ENCODE measurements around the gene TTLL7. TPM values are rescaled to one million over a fixed set of nuclear protein-coding genes. Genes with fewer than 3 reads are reported as not detected.

TTLL7 gene
- total RNA-seq, 4 donors from 2014 or later, result 8.4 to 21.6 (median 12.0) TPM

- no peaks in the 10 kb centered on the region for H3K36me3 ChIP-seq
- no peaks in the 10 kb centered on the region for H3K9me3 ChIP-seq
- no peak for DNase-seq (ENCODE audit: low spot score in 2 of 2)
- no peak for TF ChIP-seq CTCF (IDR thresholded peaks at IDR 0.05)
- no peak for TF ChIP-seq EP300 (IDR thresholded peaks at IDR 0.05)
- TF ChIP-seq POLR2A (IDR thresholded peaks at IDR 0.05), result no peak
- H3K4me1 ChIP-seq, result no peaks in the 10 kb centered on the region
- no peak overlapping the region for H3K4me3 ChIP-seq
- 89 to 90% methylated on average over 3 of the region's 3 CpGs for WGBS, 2 donors
- no peaks in the 10 kb centered on the region for H3K27me3 ChIP-seq
- no peak overlapping the region for H3K27ac ChIP-seq
Observed at GRCh38 chr1:83954166-83954823, 44.6 kb downstream of the TTLL7 start.

GRCh38 chr1:83950106-83950661, 48.7 kb downstream of the TTLL7 start:
- Histone ChIP-seq H3K27me3 (no peaks in the 10 kb centered on the region), H3K27ac (no peak overlapping the region), H3K4me1 (no peaks in the 10 kb centered on the region), H3K4me3 (no peak overlapping the region), H3K9me3 (no peaks in the 10 kb centered on the region), H3K36me3 (no peaks in the 10 kb centered on the region)
- 69 to 73% methylated on average over 7 of the region's 7 CpGs for WGBS, 2 donors
- TF ChIP-seq POLR2A (IDR thresholded peaks at IDR 0.05) (no peak), EP300 (IDR thresholded peaks at IDR 0.05) (no peak), CTCF (IDR thresholded peaks at IDR 0.05) (no peak)
- DNase-seq (ENCODE audit: low spot score in 2 of 2), result no peak

- Histone ChIP-seq H3K9me3 (peaks cover 0 to 7% (median 0%) of the 10 kb centered on the region in 4 donors), H3K36me3 (peaks cover 0 to 4% (median 0%) of the 10 kb centered on the region in 3 donors), H3K4me3 (no peak overlapping the region), H3K4me1 (no peaks in the 10 kb centered on the region), H3K27ac (no peak overlapping the region), H3K27me3 (no peaks in the 10 kb centered on the region)
- WGBS, 2 donors, result 83 to 87% methylated on average over 3 of the region's 3 CpGs
- TF ChIP-seq CTCF (IDR thresholded peaks at IDR 0.05), result no peak
- TF ChIP-seq EP300 (IDR thresholded peaks at IDR 0.05), result no peak
- TF ChIP-seq POLR2A (IDR thresholded peaks at IDR 0.05), result no peak
- no peak for DNase-seq (ENCODE audit: low spot score in 2 of 2)
Observed at GRCh38 chr1:83942914-83943313, 56.0 kb downstream of the TTLL7 start.

DNA sequence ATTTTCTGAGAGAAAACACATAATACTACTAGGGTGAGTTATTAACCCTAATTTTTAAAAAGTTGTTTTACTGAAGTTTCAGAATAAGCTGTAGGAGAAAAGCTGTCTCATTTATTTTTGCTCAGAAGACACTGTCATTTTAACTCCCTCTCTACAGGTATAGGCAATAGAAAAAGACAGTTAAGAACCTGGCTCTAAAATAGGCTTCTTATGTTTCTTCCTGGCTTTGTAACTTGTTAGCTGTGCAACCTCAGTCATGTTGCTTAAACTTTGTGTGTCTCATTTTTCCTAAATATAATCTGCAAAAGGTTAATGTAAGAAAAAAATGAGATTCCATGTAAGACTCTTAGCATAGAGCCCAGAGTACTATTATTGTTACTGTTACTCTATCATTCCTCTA, 64.4 kb downstream of the TTLL7 start:
- Histone ChIP-seq H3K27ac (no peak overlapping the region), H3K9me3 (no peaks in the 10 kb centered on the region), H3K4me1 (peaks cover 0 to 6% (median 0%) of the 10 kb centered on the region in 4 donors), H3K36me3 (peaks cover 0 to 12% (median 0%) of the 10 kb centered on the region in 3 donors), H3K4me3 (no peak overlapping the region), H3K27me3 (no peaks in the 10 kb centered on the region)
- no peak for DNase-seq (ENCODE audit: low spot score in 2 of 2)
- TF ChIP-seq POLR2A (IDR thresholded peaks at IDR 0.05) (no peak), EP300 (IDR thresholded peaks at IDR 0.05) (no peak), CTCF (IDR thresholded peaks at IDR 0.05) (no peak)

- Histone ChIP-seq H3K9me3 (no peaks in the 10 kb centered on the region), H3K27me3 (no peaks in the 10 kb centered on the region), H3K27ac (no peak overlapping the region), H3K36me3 (peaks cover 0 to 11% (median 0%) of the 10 kb centered on the region in 3 donors), H3K4me1 (peaks cover 0 to 14% (median 3%) of the 10 kb centered on the region in 4 donors), H3K4me3 (no peak overlapping the region)
- WGBS, 2 donors, result 92 to 93% methylated on average over 4 of the region's 4 CpGs
- TF ChIP-seq POLR2A (IDR thresholded peaks at IDR 0.05) (no peak), CTCF (IDR thresholded peaks at IDR 0.05) (no peak), EP300 (IDR thresholded peaks at IDR 0.05) (no peak)
- no peak for DNase-seq (ENCODE audit: low spot score in 2 of 2)
Observed at GRCh38 chr1:83932693-83933092, 66.2 kb downstream of the TTLL7 start.

Measured in tibial nerve (tissue), 4 donors.